NCI-H2227 treated with DMSO at 0.1 percent for 48 hours (cell line): ENCODE measurements around the gene TNPO1.
"Not testable (repeated sequence)": the region's sequence is repeated elsewhere in the genome, so short reads cannot be mapped to it uniquely, and the experiment has no call there.

ENCODE experiments used
- DNase-seq: peaks from one replicate; lab custom pipeline; 2025; lab: John Stamatoyannopoulos, UW

The TNPO1 gene

DNA sequence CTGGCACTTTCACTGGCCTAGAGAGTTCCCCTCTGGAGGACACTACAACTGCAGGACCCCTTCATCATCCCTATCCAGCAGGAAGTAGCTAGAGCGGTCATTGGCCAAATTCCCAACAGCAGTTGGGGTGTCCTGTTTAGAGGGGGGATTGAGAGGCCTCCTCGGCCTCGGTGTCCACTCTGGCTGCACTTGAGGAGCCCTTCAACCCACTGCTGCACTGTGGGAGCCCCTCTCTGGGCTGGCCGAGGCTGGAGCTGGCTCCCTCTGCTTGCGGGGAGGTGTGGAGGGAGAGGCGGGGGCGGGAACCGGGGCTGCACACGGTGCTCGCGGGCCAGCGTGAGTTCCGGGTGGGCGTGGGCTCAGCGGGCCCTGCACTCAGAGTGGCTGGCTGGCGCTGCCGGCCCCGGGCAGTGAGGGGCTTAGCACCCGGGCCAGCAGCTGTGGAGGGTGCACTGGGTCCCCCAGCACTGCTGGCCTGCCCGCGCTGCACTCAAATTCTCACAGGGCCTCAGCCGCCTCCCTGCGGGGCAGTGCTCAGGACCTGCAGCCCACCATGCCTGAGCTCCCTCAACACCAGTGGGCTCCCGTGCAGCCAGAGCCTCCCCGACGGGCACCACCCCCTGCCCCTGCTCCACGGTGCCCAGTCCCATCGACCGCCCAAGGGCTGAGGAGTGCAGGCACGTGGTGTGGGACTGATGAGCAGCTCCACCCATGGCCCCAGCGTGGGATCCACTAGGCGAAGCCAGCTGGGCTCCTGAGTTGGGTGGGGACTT, 118.7 kb downstream of the TNPO1 start:
- DNase-seq, result not testable (repeated sequence)

DNA sequence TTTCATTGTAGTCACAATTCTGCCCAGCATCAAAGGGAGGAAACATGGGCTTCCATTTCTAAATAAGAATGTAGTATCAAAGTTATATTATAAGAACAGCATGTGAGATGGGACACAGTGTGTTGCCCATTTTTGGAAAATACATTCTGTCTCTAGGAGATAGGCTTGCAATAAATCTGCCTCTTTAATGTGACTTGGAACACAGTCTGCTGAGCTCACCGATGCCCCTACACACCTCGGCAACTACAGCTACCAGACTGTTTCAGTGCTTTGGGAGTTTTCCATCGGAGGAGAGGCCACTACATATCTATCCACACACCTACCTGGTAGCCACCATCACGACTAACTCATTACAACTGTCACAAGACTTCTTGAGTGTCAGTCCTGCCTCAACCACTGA, 120.4 kb downstream of the TNPO1 start:
- DNase-seq, result no peak

DNA sequence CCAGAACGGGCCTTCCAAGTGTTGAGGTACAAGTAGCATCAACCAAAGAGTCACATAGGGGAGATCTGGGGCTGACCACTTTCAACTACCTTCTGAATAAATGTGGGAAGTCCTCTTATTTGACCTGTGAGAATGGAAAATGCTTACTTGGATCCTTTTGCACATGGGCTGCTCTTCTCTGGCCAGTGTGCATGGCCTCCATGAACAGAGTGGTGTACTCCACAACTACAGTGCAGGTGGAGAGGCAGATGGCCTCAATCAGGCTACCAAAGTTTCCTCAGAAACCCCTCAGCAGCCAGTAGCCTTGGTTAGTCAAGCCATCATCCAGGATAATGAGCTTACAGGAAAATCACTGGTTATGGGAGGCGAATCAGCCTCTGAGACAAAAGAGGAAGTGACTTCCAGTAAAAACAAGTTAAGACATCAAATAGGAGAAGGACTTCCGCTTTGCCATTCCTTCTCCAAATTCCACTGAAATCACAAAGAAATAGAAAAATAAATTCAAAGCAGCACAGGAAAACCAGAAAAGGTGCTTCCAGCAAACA, 121.1 kb downstream of the TNPO1 start:
- no peak for DNase-seq

DNA sequence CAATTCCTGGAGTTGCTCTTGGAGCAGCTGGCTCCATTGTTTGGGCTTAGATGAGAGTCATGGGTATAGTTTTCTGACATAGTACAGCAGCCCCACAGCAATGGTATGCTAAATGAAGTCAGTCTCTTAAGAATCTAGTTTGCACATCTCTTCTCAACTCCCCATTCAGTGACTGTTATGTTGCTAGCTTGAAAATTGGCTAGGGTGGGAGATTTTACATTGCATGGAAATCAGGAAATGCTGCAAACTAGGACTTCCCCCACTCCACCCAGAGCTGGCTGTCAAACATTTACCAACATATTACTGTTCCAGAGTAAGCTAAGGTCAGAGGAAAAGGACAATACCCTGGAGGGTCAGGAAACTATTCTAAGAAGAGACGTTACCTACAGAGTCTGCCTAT, 121.7 kb downstream of the TNPO1 start:
- no peak for DNase-seq

DNA sequence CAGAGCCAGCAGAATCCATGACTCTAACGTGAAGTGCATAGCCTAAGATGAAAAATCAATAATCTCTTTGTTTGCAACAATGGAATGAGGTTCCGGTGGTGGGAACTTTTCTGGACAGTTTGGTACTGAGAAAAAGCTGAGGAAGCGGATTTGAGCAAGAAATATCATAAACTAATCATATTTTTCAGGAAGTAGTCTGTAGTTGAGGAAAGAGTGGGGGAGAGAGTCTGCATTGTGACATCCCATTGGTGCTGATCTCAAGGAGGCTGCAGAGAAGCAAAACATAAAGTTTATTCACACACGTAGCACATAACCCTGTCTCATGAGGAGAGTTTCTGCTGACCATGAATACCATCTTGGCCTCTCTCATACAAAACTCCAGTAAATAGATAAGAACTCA, 123.6 kb downstream of the TNPO1 start:
- no peak for DNase-seq

DNA sequence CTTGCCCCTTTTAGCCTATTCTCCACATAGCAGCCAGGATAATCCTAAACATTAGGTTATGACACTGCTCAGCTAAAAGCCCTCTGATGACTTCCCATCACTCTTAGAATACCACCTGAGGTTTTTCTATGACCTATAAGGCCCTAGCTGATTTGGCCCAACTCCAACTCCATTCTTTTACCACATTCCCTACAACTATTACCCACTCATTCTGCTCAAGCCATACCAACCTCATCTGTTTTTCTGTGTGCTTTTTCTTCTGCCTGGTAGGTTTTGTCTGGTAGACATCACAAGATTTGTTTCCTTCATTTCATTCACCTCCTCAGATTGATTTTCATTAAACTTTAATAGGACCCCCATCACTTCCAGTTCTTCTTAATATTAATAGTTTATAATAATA, 126.8 kb downstream of the TNPO1 start:
- DNase-seq, result no peak

DNA sequence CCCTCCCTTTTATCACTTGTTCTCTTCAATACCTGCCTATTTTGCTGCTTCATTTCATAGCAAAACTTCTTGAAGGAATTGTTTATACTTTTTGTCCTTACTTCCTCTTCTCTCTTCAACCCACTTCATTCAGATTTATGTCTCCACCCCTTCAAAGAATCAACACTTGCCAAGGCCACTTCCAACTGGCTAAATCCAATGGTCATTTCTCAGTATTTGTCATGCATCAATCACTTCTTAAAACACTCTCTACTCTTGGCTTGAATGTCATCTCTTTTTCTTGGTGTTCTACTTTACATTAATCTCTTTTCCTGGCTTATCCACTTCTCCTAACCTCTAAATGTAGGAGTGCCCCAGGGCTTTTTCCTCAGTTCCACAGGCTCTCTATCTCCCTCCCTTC, 131.0 kb downstream of the TNPO1 start:
- no peak for DNase-seq

DNA sequence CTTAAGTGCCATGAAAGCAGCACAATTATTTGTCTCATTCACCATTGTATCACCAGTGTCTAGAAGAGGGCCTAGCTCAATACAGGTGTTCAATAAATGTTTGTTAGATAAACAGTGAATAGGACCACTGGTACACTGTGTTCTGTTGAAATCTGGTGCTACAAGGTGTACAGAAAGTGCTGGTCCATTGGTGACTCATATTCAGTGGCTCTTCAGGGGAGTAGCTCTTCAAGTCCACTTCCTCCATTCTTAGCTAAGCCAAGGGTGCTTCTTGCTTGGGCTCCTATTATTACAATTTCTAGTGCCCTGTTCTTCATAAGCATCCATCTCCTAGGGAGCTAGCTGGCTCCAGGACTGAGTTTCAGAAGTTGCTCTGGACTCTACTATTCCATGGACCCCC, 133.0 kb downstream of the TNPO1 start:
- no peak for DNase-seq

DNA sequence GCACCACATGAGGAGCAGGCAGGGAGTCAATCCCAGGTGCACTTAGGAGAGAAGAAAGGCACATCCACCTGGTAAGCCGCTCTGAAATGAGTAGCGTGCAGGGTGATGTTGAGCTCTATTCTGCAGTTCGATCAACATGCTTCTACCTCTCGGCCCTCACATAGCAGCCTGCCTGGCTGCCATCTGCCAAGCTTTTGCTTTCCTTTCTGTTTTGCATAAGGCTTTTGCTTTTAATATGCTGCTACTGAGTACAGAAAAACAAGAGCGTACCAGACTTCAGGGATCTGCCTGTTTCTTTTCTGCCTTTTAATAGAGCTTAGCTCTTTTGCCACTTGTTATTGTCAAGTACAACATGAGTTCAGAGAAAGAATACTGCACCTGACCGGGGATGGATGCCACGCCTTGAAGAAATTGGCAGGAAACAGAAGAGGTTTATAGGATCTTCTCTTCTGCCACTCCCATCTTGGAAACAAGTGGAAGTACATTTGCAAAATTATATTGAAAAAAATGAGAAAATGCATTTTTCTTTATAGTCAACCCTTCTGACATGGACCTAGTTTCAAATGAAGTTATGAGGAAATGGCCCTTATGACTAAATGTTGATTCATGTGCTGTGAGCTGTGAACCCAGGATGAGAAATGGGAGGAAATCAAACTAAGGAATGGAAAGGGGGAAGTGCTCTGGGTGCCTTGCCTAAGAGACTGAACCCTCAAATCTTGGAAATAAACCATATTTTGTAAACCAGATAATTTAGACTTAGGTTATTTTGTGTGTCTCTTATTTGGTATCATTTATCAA, 135.4 kb downstream of the TNPO1 start:
- DNase-seq, result no peak

DNA sequence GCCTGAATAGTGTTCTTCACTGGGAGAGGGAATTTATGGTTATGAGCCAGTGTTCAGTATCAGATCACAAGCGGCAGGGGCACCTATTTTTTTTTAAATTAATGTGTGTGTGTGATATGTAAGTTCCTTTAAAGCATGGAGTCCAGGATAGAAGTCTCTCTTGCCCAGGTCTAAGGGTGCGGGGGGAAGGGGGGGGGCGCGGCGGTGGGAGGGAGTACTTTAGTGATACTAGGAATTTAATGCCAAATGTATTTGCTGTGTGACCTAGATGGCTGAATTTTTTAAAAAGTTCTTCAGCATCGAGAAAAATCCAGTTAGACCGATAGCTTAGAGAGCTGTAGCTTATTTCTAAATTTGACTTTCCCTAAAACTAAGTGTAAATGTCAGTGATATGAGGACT, 137.9 kb downstream of the TNPO1 start:
- DNase-seq, result no peak

DNA sequence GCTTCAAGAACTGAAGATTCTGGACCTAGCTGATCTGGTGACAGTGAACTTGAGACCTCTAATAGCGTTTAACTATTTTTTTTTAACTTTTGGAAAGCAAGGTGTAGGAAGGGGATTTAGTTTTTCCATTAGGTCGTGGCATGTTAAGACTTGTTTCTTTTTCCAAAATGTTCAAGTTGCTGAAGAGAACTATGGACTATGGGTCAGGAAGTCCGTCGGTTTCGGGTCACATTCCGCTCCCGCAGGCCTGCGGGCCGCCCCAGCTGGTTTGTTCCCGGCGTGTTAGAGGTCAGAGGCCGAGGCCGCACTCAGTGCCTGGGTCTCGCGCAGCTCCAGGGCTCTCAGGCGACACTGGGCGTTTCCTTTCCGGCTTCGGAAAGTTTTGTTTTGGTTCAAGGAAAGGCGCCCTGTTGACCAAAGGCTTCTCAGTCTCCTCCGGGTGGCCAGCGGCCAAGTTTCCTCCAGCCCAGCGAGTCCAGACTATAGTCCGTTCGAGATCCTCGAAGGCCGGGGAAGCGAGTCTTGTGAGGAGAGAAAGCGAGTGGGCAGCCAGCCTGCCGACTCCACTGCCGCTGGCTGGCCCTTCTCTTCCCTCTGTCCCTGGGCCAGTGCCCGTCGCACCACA, 138.8 kb downstream of the TNPO1 start:
- DNase-seq, result no peak

DNA sequence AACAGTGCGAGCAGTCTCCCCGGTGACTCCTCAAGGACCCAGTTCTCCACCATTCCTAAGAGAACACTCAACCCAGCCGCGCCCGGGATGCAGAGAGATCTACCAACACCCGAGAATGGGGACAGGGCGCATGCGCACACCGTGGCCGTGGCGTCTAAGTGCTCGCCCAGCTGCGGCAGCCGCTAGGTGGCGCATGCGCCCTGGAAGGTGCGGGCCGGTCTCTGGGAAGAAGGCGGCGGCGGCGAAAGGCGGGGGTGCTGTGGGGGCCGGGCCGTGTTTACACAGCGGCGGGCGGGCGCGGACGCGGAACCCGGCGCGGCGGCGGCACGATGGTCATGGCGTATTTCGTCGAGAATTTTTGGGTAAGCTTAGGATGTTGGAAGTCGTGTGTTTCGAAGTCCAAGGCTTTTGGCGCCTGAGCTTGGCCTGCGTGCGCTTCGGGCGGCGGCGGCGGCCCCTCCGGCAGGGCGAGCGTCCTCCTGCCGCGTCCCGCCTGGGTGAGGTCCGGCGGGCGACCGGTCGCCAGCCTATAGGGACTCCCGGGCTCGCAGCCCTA, 139.4 kb downstream of the TNPO1 start, which contains the start of gene FCHO2:
Gene FCHO2 (plus strand): TSS at position 274 of the 556 bp plus-strand sequence. CDS start 56 bp downstream, at position 330.
- DNase-seq, result peak; percentile 93

DNA sequence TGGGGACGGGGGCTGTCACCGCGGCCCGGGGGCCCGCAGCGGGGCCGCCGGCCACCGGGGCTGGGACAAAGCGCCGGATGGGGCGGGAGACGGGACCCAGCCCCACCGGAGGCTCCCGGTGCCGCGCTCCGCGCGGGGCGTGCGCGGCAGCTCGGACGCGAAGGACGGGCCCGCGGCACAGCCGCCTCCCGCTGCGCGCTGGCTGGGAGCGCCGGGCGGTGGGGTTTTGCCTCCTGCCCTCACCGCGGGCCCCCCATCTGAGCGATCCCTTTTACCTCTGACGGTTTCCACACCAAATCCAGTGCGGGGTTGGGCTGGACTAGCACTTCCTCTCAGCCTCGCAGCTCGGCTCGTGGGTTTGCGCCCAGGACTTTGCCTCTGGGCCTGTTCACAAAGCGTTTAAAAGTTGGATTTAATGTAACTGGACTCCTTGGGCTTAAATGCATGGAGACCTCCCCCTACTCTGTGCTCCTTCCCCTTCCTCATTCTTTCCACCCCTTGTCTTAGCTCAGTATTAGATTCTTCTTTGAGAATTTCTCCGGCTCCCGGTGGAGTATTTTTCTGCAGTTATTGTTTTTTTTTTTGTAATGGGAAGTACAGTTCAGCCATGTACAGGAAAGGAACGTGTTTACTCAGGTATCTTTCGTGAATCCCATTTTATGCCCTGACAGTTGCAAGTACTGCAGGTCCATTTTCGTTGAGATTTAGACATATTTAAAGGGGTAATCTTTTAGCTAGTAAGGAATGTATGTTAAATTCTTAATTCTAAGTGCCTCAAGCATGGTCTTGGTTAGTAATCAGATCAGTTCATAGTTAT, 140.1 kb downstream of the TNPO1 start:
- peak; percentile 13 for DNase-seq

DNA sequence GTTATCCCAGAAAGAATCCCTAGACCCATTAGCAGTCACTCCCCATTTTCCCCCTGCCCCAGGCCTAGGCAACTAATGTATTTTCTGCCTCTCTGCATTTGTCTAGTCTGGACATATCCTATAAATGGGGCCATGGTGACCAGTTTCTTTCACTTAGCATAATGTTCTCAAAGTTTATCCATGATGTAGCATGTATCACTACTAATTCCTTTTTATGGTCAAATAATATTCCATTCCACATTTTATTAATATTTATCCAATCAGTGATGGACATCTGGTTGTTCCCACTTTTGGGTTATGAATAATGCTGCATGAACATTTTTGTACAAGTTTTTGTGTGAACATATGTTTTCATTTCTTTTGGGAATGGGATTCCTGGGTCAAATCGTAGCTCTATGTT, 140.9 kb downstream of the TNPO1 start:
- no peak for DNase-seq

DNA sequence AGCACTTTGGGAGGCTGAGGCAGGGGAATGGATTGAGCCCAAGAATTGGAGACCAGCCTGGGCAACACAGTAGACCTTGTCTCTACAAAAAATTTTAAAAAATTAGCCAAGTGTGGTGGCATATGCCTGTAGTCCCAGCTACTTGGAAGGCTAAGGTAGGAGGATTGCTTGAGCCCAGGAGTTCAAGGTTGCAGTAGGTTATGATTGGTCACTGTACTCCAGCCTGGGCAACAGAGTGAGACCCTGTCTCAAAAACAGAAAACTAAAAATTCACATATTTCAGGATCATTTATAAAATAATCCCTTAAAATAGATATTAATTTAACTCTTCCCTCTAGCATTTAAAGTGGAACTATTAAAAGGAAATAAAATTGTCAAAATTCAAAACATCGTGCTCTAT, 142.8 kb downstream of the TNPO1 start:
- no peak for DNase-seq
